GM18951 (cell line): ENCODE data around the gene DHRS4.
"Not testable (repeated sequence)": the region's sequence is repeated elsewhere in the genome, so short reads cannot be mapped to it uniquely, and the experiment has no call there.

Experiments
- POLR2A ChIP-seq: IDR thresholded peaks from 4 replicates; pipeline ENCODE4 v1.6.1; 2011; ENCODE audit warnings: mild to moderate bottlenecking; ENCODE audit not compliant: insufficient read length, insufficient read depth; ENCODE audit errors: extremely low read depth
- in situ Hi-C: fragments of 300-500 bp; cut with MboI; formaldehyde crosslinking; loops from one replicate; pipeline ENCODE4 v1.12.0; 2022; ENCODE audit warnings: low sequenced_read_pairs, mixed read lengths, inconsistent platforms; ENCODE audit not compliant: unreplicated experiment

DHRS4 gene

DNA sequence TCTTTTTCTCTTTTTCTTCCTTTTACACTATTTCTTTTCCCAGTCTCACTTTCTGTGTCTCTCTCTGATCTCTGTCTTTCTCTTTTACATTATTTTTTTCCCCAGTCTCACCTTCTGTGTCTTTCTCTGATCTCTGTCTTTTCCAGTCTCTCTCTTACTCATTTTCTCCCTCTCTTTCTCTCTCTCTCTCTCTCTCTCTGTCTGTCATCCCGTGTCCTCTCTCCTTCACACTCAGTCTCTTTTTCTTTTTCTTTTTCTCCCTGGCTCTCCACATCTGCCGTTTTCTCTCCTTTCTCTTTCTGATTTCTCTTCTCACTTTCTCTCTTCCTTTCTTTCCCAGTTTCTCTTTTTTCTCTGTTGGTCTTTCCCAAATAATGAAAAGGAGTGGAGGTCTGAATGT lies 57.5 kb downstream of the DHRS4 start:
- in situ Hi-C loops: no loop called here
- TF ChIP-seq POLR2A: no peak

DNA sequence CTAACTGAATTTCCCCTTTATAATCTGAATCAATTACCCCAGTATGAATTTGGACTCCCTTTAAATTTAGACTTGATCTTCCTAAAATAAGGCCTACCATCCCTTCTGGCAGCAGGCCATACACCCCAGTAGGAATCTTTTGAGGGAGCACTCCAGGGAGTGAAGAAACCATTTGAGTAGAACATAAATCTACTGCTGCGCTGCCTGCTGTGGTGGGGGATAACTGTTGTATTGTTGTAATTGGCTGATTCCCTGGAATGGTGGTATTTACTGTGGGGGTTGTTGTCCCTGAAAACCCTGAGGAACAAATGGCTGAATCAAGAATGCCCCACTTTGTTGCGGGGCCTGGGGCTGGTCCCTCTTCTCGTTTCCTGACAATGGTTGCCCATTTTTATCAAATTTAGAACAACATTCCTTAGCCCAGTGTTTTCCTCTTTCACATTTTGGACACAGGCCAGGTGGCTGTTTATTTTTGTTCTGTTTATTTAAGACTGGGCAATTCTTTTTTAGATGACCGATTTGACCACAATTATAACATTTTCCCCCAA lies 59.2 kb downstream of the DHRS4 start:
- in situ Hi-C loops: not testable (repeated sequence)

DNA sequence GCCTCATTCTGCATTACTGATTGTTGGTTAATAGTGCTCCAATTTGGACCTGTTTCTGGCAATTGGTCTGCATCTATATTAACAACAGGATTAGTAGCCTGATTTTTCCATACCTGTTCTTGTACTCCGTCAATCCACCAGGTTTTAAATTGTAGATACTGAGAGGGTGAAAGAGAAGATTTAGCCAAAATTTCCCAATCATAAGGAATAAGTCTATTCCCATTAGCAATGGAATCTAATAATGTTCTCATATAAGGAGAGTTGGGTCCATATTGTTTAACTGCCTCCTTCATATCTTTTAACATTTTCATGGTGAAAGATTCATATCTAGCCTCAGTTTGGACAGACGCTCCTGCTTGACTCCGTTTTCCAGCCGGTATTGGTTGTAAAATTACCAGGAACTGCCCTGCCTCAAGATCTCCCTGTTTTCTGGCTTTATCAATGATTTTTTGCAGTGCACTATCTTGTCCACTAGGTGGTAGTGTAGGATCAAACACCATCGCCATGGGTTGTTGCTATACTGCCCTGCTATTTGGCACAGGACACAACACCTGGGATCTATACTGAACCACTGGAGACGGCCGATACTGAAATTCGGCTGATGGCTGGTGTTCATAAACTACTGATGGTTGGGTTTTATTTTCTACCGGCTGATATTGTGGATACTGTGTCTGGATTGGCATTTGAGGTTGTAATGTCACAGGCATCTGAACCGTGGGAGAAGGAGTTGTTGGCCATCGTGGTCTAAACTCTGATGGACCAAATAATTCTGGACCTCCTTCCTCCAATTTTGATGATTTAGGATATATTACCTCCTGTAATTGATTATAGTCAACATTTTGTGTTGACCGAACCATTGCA lies 60.3 kb downstream of the DHRS4 start:
- no peak for TF ChIP-seq POLR2A
- in situ Hi-C loops: no loop called here

DNA sequence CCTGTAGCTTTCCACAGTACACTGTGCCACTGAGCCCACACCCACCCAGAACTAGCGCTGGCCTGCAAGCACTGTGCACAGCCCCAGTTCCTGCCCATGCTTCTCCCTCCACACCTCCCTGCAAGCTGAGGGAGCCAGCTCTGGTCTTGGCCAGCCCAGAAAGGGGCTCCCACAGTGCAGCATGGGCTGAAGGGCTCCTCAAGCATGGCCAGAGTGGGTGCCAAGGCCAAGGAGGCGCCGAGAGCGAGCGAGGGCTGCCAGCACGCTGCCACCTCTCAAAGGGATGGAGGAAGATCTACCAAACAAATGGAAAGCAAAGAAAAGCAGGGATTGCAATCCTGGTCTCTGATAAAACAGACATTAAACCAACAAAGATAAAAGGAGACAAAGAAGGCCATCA lies 62.2 kb downstream of the DHRS4 start:
- in situ Hi-C loops: loop anchor here (5.0 kb wide), 1 partner anchor 43 kb away; no protein-coding TSS in a partner anchor
